Stomach smooth muscle (tissue), 2 donors: ENCODE results near the gene CYP4F8.
"Not testable (repeated sequence)": the region's sequence is repeated elsewhere in the genome, so short reads cannot be mapped to it uniquely, and the experiment has no call there.

Source experiments
- H3K27ac ChIP-seq: one replicate; pipeline ENCODE4 v1.7.0; 2013; ENCODE audit warnings: mild to moderate bottlenecking, low read length, inconsistent platforms
- H3K27me3 ChIP-seq, 2 donors: one replicate each; pipeline ENCODE4 v1.7.0; 2013; ENCODE audit warnings: low read length in 2 of 2; ENCODE audit not compliant: insufficient read depth in 2 of 2, control insufficient read depth in 1 of 2
- H3K36me3 ChIP-seq, 2 donors: one replicate each; pipeline ENCODE4 v1.7.0; 2013; ENCODE audit warnings: low read length in 2 of 2; ENCODE audit not compliant: control insufficient read depth in 2 of 2, insufficient read depth in 2 of 2
- H3K4me1 ChIP-seq: one replicate; pipeline ENCODE4 v1.7.0; 2013; ENCODE audit warnings: low read length; ENCODE audit not compliant: control insufficient read depth, insufficient read depth
- H3K4me3 ChIP-seq, 2 donors: one replicate each; pipeline ENCODE4 v1.7.0; 2013; ENCODE audit warnings: low read length in 2 of 2
- H3K9ac ChIP-seq, 2 donors: one replicate each; pipeline ENCODE4 v1.7.0; 2013; ENCODE audit warnings: low read length in 2 of 2, mild to moderate bottlenecking in 1 of 2
- H3K9me3 ChIP-seq, 2 donors: one replicate each; pipeline ENCODE4 v1.7.0; 2013; ENCODE audit warnings: low read length in 2 of 2; ENCODE audit not compliant: control insufficient read depth in 2 of 2
- donor health status: healthy.
- donor health status: Pancreatic carcinoma.

CYP4F8 gene

DNA sequence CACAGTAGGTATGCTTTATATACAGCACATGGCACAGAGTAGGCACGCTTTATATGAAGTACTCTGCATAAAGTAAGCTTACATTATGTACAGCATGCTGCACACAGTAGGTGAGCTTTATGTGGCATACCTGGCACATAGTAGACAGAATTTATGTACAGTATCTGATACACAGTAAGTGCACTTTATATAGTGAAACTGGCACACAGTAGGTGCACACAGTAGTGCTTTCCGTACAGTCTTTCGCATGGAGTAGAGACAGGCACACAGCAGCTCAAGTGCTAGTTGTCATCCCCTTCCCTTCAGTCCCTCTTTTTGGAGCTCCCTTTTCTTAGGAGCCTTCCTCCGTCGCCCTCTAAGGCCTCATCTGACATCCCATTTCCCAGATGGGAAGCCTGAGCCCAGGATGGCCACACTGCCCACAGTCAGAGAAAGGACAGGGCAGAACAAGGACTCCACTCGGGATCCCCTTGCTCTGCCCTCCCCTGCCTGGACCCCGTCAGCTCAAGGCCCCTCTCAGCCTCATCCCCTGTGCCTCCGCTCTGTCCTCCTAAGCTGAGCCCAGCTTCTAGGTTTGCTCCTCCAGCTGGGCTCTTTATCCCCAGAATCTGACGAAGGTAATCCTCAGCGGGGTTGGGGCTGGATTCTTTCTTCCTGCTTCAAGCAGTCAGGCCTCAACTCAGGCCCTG, 57.0 kb downstream of the CYP4F8 start:
- Histone ChIP-seq H3K9ac (peak overlapping the region in 1 of 2 donors; percentile 28), H3K27ac (peak overlapping the region; percentile 46)

GRCh38 chr19:15672580-15673175, 57.7 kb downstream of the CYP4F8 start, which contains the start of gene CYP4F12:
Gene CYP4F12 (plus strand): TSS chr19:15673087. CDS start chr19:15673530, 443 bp downstream.
- peak within 1 kb of the TSS in 1 of 2 donors; percentile 28 for H3K9ac ChIP-seq
- no peaks in the 10 kb centered on the region for H3K36me3 ChIP-seq
- no peaks in the 10 kb centered on the region for H3K27me3 ChIP-seq
- peak within 1 kb of the TSS; percentile 46 for H3K27ac ChIP-seq
- H3K4me3 ChIP-seq: peak within 1 kb of the TSS in 1 of 2 donors; percentile 44
- H3K9me3 ChIP-seq: no peaks in the 10 kb centered on the region
- H3K4me1 ChIP-seq: peaks cover 18% of the 10 kb centered on the region

More for the DNA sequence above, 57.0 kb downstream of the CYP4F8 start:
- Histone ChIP-seq H3K4me3 (peak overlapping the region in 1 of 2 donors; percentile 8), H3K4me1 (peaks cover 18% of the 10 kb centered on the region), H3K9me3 (no peaks in the 10 kb centered on the region), H3K36me3 (no peaks in the 10 kb centered on the region), H3K27me3 (no peaks in the 10 kb centered on the region)

- H3K27ac ChIP-seq: peak overlapping the region; percentile 18
These were observed 58.2 kb downstream of the CYP4F8 start for GRCh38 chr19:15673176-15673654.

DNA sequence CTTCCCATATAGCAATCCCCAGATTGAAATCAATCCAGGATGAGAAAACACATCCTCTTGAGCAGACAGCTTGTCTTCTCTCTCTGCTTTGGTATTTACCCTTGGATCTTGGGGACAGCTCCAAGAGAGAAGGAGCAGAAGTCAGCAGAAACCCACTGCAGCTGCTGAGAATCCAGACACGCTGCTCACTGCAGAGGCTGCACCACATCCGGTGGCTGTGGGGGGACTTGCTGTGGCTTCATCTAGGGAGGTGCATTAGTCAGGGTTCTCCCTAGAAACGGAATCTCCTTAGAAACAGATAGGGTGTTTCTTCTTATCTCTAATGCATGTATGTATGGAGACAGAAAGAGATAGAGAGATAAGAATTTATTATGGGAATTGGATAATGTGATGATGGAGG, 60.5 kb downstream of the CYP4F8 start:
- Histone ChIP-seq H3K27ac (no peak overlapping the region), H3K27me3 (no peaks in the 10 kb centered on the region), H3K4me1 (peaks cover 18% of the 10 kb centered on the region), H3K9me3 (no peaks in the 10 kb centered on the region), H3K9ac (no peak overlapping the region), H3K4me3 (no peak overlapping the region), H3K36me3 (no peaks in the 10 kb centered on the region)

More at GRCh38 chr19:15673176-15673654, 58.2 kb downstream of the CYP4F8 start:
- no peaks in the 10 kb centered on the region for H3K9me3 ChIP-seq
- no peaks in the 10 kb centered on the region for H3K27me3 ChIP-seq
- no peak overlapping the region for H3K9ac ChIP-seq
- no peaks in the 10 kb centered on the region for H3K36me3 ChIP-seq
- peaks cover 18% of the 10 kb centered on the region for H3K4me1 ChIP-seq
- peak overlapping the region in 1 of 2 donors; percentile 44 for H3K4me3 ChIP-seq

GRCh38 chr19:15679089-15679488, 64.1 kb downstream of the CYP4F8 start:
- no peaks in the 10 kb centered on the region for H3K4me1 ChIP-seq

DNA sequence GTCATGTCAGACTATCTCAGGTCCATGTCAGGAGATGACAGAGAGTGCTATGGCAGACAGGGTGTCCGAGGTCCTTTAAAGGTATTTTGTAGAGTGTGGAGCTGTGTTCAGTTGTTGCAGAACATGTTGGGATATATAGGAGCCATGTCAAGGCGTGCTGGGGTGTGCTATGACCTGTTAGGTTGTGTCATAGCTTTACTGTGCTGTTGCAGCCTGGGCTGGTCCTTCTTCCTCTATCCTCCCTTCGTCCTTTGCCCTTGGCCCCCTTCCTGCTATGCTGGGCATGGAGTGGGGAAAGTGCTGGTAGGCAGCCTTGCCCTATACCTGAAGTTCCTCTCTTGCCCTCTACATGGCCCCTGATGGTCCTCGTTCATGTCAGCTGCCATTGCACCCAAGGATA, 64.8 kb downstream of the CYP4F8 start:
- H3K4me3 ChIP-seq, H3K27me3 ChIP-seq, H3K27ac ChIP-seq, H3K9me3 ChIP-seq, H3K9ac ChIP-seq, H3K4me1 ChIP-seq, H3K36me3 ChIP-seq: not testable (repeated sequence)

More at GRCh38 chr19:15679089-15679488, 64.1 kb downstream of the CYP4F8 start:
- Histone ChIP-seq H3K9me3 (no peaks in the 10 kb centered on the region), H3K36me3 (peaks cover 0 to 3% of the 10 kb centered on the region in 2 donors), H3K27me3 (peaks cover 0 to 3% of the 10 kb centered on the region in 2 donors), H3K9ac (no peak overlapping the region), H3K27ac (no peak overlapping the region), H3K4me3 (no peak overlapping the region)
